HCT116 (cell line): ENCODE measurements around the gene C19orf18. TPM values are rescaled to one million over a fixed set of nuclear protein-coding genes. Genes with fewer than 3 reads are reported as not detected.

ENCODE experiments used
- ATAC-seq: fragments of 200-7000 bp; cut with Tn5 transposase; 2 replicates; pipeline ENCODE4 v1.9.1; 2020; ENCODE audit warnings: mild to moderate bottlenecking, moderate library complexity
- Bru-seq: library from RNA; stranded (reverse); fragments of 400-500 nt; gene quantifications from one replicate; lab custom pipeline; 2021; lab: Mats Ljungman, UMichigan
- BruChase-seq, 2 experiments: library from RNA; stranded (reverse); fragments of 400-500 nt; gene quantifications; one replicate each; lab custom pipeline; 2021; lab: Mats Ljungman, UMichigan
- BruUV-seq: library from RNA; stranded (reverse); fragments of 400-500 nt; replicated peaks from 2 replicates; lab custom pipeline; 2021; lab: Mats Ljungman, UMichigan
- CTCF ChIA-PET: fragments of 300-600 bp; sonication (Branson Sonifier 250); formaldehyde crosslinking; loops from one replicate; lab custom pipeline; 2021; ENCODE audit warnings: antibody characterized with exemption; lab: Charles Lee
- POLR2A ChIA-PET: fragments of 300-600, 350-600 bp; sonication (Branson Sonifier 250); formaldehyde crosslinking; loops from one replicate; lab custom pipeline; 2021; ENCODE audit warnings: antibody characterized with exemption; lab: Charles Lee
- RAD21 ChIA-PET, 2 experiments: fragments of 300-600 bp; sonication (Branson Sonifier 250); formaldehyde crosslinking; loops; one replicate each; lab custom pipeline; 2023; ENCODE audit warnings: low total read pairs in 2 of 2; ENCODE audit not compliant: uncharacterized antibody in 2 of 2, unreplicated experiment in 2 of 2, low non-redundant PET in 1 of 2; lab: Charles Lee
- DNase-seq: peaks from one replicate; pipeline ENCODE4 v3.0.0-alpha.2; 2010; ENCODE audit warnings: low read depth, low spot score
- H2AFZ ChIP-seq: fragments of 200-600 bp; shearing (Covaris generic), sonication (generic); 2 replicates; pipeline ENCODE4 v1.6.1; 2017; ENCODE audit warnings: low read depth, mixed run types, mixed read lengths, antibody characterized with exemption, low read length; ENCODE audit not compliant: poor library complexity, severe bottlenecking
- H3K27ac ChIP-seq: 2 replicates; pipeline ENCODE4 v1.5.1; 2012; ENCODE audit warnings: low read depth, low read length
- H3K27me3 ChIP-seq: fragments of 200-600 bp; sonication (generic); 2 replicates; pipeline ENCODE4 v1.6.1; 2016; ENCODE audit warnings: mixed run types, low read length, mixed read lengths; ENCODE audit not compliant: insufficient read depth
- H3K36me3 ChIP-seq, 2 experiments: fragments of 200-500 bp in 1 of 2; fragments of 200-600 bp in 1 of 2; sonication (Bioruptor generic) in 1 of 2; sonication (generic) in 1 of 2; 2 replicates each; pipeline versions ENCODE4 v1.5.1 to v1.6.1; 2014 to 2016; ENCODE audit warnings: low read length in 2 of 2, inconsistent platforms in 1 of 2, mixed read lengths in 1 of 2, mixed run types in 1 of 2; ENCODE audit not compliant: insufficient read depth in 2 of 2, control insufficient read depth in 1 of 2
- H3K4me1 ChIP-seq, 2 experiments: fragments of 200-600 bp in 1 of 2; sonication (generic) in 1 of 2; 2 replicates each; pipeline versions ENCODE4 v1.5.1 to v1.6.1; 2012 to 2017; ENCODE audit warnings: low read length in 2 of 2, inconsistent platforms in 1 of 2, mild to moderate bottlenecking in 1 of 2, mixed read lengths in 1 of 2, mixed run types in 1 of 2, moderate library complexity in 1 of 2; ENCODE audit not compliant: insufficient read depth in 2 of 2, control insufficient read depth in 1 of 2
- H3K4me2 ChIP-seq: fragments of 200-600 bp; sonication (generic); 2 replicates; pipeline ENCODE4 v1.6.1; 2017; ENCODE audit warnings: mixed run types, low read length, mixed read lengths
- H3K4me3 ChIP-seq, 2 experiments: fragments of 200-600 bp in 1 of 2; sonication (generic) in 1 of 2; replicated peaks in 1 of 2; 2 replicates each; pipeline ENCODE4 v1.5.1; 2011 to 2016; ENCODE audit warnings: low read length in 2 of 2, control low read depth in 1 of 2, low read depth in 1 of 2, mild to moderate bottlenecking in 1 of 2, mixed read lengths in 1 of 2, mixed run types in 1 of 2
- H3K79me2 ChIP-seq: fragments of 200-600 bp; sonication (generic); 2 replicates; pipeline ENCODE4 v1.6.1; 2017; ENCODE audit warnings: mild to moderate bottlenecking, mixed run types, low read length, moderate library complexity, mixed read lengths; ENCODE audit not compliant: insufficient read depth
- H3K9ac ChIP-seq: fragments of 200-600 bp; sonication (generic); 2 replicates; pipeline ENCODE4 v1.6.1; 2016; ENCODE audit warnings: low read length, mixed read lengths
- H3K9me2 ChIP-seq: fragments of 200-600 bp; sonication (generic), shearing (Covaris generic); 2 replicates; pipeline ENCODE4 v1.6.1; 2017; ENCODE audit warnings: mixed run types, mild to moderate bottlenecking, moderate library complexity; ENCODE audit not compliant: insufficient read depth
- H3K9me3 ChIP-seq, 2 experiments: fragments of 200-500 bp in 1 of 2; fragments of 200-600 bp in 1 of 2; sonication (Bioruptor generic) in 1 of 2; sonication (generic) in 1 of 2; 2 replicates each; pipeline ENCODE4 v1.6.1; 2014 to 2017; ENCODE audit warnings: low read length in 2 of 2, mixed read lengths in 2 of 2, inconsistent platforms in 1 of 2, low read depth in 1 of 2, mild to moderate bottlenecking in 1 of 2, mixed run types in 1 of 2, moderate library complexity in 1 of 2; ENCODE audit not compliant: control insufficient read depth in 1 of 2, insufficient read depth in 1 of 2
- H4K20me1 ChIP-seq: fragments of 200-600 bp; sonication (generic), shearing (Covaris generic); 2 replicates; pipeline ENCODE4 v1.6.1; 2017; ENCODE audit warnings: mixed run types, mild to moderate bottlenecking, moderate library complexity; ENCODE audit not compliant: insufficient read depth
- CEBPB ChIP-seq: IDR thresholded peaks from 2 replicates; pipeline ENCODE4 v1.6.1; 2012; ENCODE audit warnings: low read depth
- EGR1 ChIP-seq: IDR thresholded peaks from 2 replicates; pipeline ENCODE4 v1.6.1; 2012; ENCODE audit warnings: low read depth
- ELF1 ChIP-seq: IDR thresholded peaks from 2 replicates; pipeline ENCODE4 v1.6.1; 2012; ENCODE audit warnings: low read depth, borderline replicate concordance
- EZH2 ChIP-seq: fragments of 200-600 bp; sonication (generic); IDR thresholded peaks from 2 replicates; pipeline ENCODE4 v1.6.1; 2017; ENCODE audit warnings: antibody characterized with exemption, mixed run types
- FOSL1 ChIP-seq: IDR thresholded peaks from 2 replicates; pipeline ENCODE4 v1.6.1; 2012; ENCODE audit warnings: low read depth
- JUND ChIP-seq: IDR thresholded peaks from 2 replicates; pipeline ENCODE4 v1.6.1; 2012
- RAD21 ChIP-seq: IDR thresholded peaks from 2 replicates; pipeline ENCODE4 v1.6.1; 2012; ENCODE audit warnings: low read depth, mild to moderate bottlenecking
- SP1 ChIP-seq: IDR thresholded peaks from 2 replicates; pipeline ENCODE4 v1.6.1; 2012; ENCODE audit warnings: low read depth
- SRF ChIP-seq: IDR thresholded peaks from 2 replicates; pipeline ENCODE4 v1.6.1; 2012; ENCODE audit warnings: low read depth
- YY1 ChIP-seq: IDR thresholded peaks from 2 replicates; pipeline ENCODE4 v1.6.1; 2011; ENCODE audit warnings: low read length, low read depth, moderate library complexity, mild to moderate bottlenecking; ENCODE audit not compliant: insufficient replicate concordance; ENCODE audit errors: extremely low read depth
- ZFX ChIP-seq: fragments of 450-650 bp; IDR thresholded peaks from 2 replicates; pipeline ENCODE4 v1.6.1; 2017
- ZNF274 ChIP-seq: fragments of 200-500 bp; sonication (Bioruptor generic); IDR thresholded peaks from 2 replicates; pipeline ENCODE4 v1.6.1; 2014; ENCODE audit warnings: mild to moderate bottlenecking, low read depth, low read length, inconsistent platforms
- intact Hi-C: fragments of 100-400 bp; cut with micrococcal nuclease; formaldehyde crosslinking; loops from 2 replicates; pipeline ENCODE4 v1.10.0; 2022
- long read RNA-seq: library from polyadenylated mRNA; unstranded; transcript quantifications from one replicate; pipeline ENCODE4 v2.0.0, GENCODE V29; 2021; ENCODE audit not compliant: unreplicated experiment
- polyA plus RNA-seq: library from polyadenylated mRNA; unstranded; fragments of >200 nt; gene quantifications from 2 replicates; pipeline ENCODE4 v1.2.1, GENCODE V29; 2012; ENCODE audit warnings: missing spikeins
- total RNA-seq: library from RNA; stranded (reverse); gene quantifications from one replicate; pipeline ENCODE4 v1.2.1, GENCODE V29; 2021; ENCODE audit not compliant: unreplicated experiment
- TF ChIP-seq, protein P1 (sequence below): IDR thresholded peaks from 2 replicates; pipeline ENCODE4 v1.6.1; 2011; ENCODE audit warnings: mild to moderate bottlenecking, low read length, moderate library complexity; ENCODE audit not compliant: insufficient replicate concordance; ENCODE audit errors: extremely low read depth

The C19orf18 gene
- total RNA-seq: not detected
- polyA plus RNA-seq: not detected in 2 replicates
- Bru-seq, nascent RNA: not detected
- not detected for BruChase-seq, experiment 1, labeled RNA remaining after a 6-hour chase
- percentile 5 among the genes with signal in this experiment for BruChase-seq, experiment 2, labeled RNA remaining after a 2-hour chase
- long read RNA-seq: 0 reads

DNA sequence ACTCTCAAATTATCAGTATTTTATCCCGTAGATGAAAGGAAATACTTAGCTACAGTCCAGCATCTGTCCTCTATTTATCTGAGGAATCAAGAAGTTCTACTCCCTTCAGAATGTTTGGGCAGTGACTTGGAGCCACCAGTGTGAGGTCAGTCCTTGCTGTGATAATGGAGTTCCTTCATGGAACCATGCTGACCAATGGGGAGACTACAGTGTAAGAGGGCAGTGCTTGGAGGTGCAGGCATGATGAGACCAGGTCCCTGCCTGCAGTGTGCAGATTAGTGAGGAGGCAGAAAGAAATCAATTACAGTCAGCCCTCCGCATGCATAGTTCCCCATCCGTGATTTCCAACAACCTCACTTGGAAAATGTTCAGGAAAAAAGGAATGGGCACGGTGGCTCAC is at the start of gene C19orf18:
TSS of gene C19orf18 (minus strand) at position 101 of the 400 bp plus-strand sequence. CDS start 102 bp downstream, outside the sequence.
- BruUV-seq: no TSS peak
- POLR2A ChIA-PET: no interaction called here

More for the DNA sequence above, at the start of gene C19orf18:
- intact Hi-C loops: no loop called here
- ChIA-PET CTCF (no interaction called here), RAD21 (no interaction called here)
- H3K4me3 ChIP-seq: no peak within 1 kb of the TSS
- TF ChIP-seq, protein P1, sequence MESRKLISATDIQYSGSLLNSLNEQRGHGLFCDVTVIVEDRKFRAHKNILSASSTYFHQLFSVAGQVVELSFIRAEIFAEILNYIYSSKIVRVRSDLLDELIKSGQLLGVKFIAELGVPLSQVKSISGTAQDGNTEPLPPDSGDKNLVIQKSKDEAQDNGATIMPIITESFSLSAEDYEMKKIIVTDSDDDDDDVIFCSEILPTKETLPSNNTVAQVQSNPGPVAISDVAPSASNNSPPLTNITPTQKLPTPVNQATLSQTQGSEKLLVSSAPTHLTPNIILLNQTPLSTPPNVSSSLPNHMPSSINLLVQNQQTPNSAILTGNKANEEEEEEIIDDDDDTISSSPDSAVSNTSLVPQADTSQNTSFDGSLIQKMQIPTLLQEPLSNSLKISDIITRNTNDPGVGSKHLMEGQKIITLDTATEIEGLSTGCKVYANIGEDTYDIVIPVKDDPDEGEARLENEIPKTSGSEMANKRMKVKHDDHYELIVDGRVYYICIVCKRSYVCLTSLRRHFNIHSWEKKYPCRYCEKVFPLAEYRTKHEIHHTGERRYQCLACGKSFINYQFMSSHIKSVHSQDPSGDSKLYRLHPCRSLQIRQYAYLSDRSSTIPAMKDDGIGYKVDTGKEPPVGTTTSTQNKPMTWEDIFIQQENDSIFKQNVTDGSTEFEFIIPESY: no peak
- no peak for TF ChIP-seq CEBPB
- no peak for TF ChIP-seq ELF1
- TF ChIP-seq ZFX: no peak
- TF ChIP-seq RAD21: no peak
- TF ChIP-seq SP1: no peak
- TF ChIP-seq EGR1: no peak
- TF ChIP-seq YY1: no peak
- TF ChIP-seq ZNF274: no peak
- no peak for TF ChIP-seq FOSL1
- TF ChIP-seq EZH2: no peak
- TF ChIP-seq JUND: no peak
- no peak for TF ChIP-seq SRF
- H3K4me2 ChIP-seq: no peak within 1 kb of the TSS
- no peaks in the 10 kb centered on the region for H3K4me1 ChIP-seq
- H3K79me2 ChIP-seq: no peaks in the 10 kb centered on the region
- no peaks in the 10 kb centered on the region for H4K20me1 ChIP-seq
- no peaks in the 10 kb centered on the region for H3K27me3 ChIP-seq
- no peak within 1 kb of the TSS for H3K9ac ChIP-seq
- ATAC-seq: no peak
- DNase-seq: no peak
- no peak within 1 kb of the TSS for H2AFZ ChIP-seq
- H3K36me3 ChIP-seq: no peaks in the 10 kb centered on the region
- no peak within 1 kb of the TSS for H3K27ac ChIP-seq
- H3K9me3 ChIP-seq: peaks cover 25 to 29% of the 10 kb centered on the region in 2 experiments; a peak in 3 of 4 replicates
- no peaks in the 10 kb centered on the region for H3K9me2 ChIP-seq
